ENCODE results near the gene MARS1. TPM values are rescaled to one million over a fixed set of nuclear protein-coding genes. Genes with fewer than 3 reads are reported as not detected.

Gene MARS1
- total RNA-seq, 6 experiments from 2014 or later, result 53.4 to 66.6 (median 60.4) TPM

GRCh38 chr12:57469296-57470164 is 18.3 kb upstream of the MARS1 start:
- no peak overlapping the region for H3K27ac ChIP-seq
- intact Hi-C loops (cut with DNase I), result no loop called here
- TF ChIP-seq CTCF (IDR thresholded peaks at IDR 0.05) (no peak), POLR2A (IDR thresholded peaks at IDR 0.05) (no peak)
- no peak for DNase-seq
- ATAC-seq, result no peak
- H3K4me1 ChIP-seq, result no peaks in the 10 kb centered on the region
- H3K27me3 ChIP-seq, result no peaks in the 10 kb centered on the region
- H3K4me3 ChIP-seq, result no peak overlapping the region
- H3K9me3 ChIP-seq, result no peaks in the 10 kb centered on the region
- WGBS (ENCODE audit: insufficient coverage, low coverage, low lambda C conversion rate, missing lambda C conversion rate), result 73% methylated on average over 9 of the region's 10 CpGs
- no peaks in the 10 kb centered on the region for H3K36me3 ChIP-seq

- ATAC-seq, result no peak
- peaks cover 0 to 4% (median under 1%) of the 10 kb centered on the region in 4 donors for H3K4me1 ChIP-seq
- 69% methylated on average over 4 of the region's 14 CpGs for WGBS (ENCODE audit: insufficient coverage, low coverage, low lambda C conversion rate, missing lambda C conversion rate)
- intact Hi-C loops (cut with DNase I), result no loop called here
- H3K27ac ChIP-seq, result no peak overlapping the region
- H3K27me3 ChIP-seq, result peaks cover 0 to 6% of the 10 kb centered on the region in 2 donors
- DNase-seq, result no peak
- no peak overlapping the region for H3K4me3 ChIP-seq
- no peak for TF ChIP-seq POLR2A (IDR thresholded peaks at IDR 0.05)
- TF ChIP-seq CTCF (IDR thresholded peaks at IDR 0.05), result no peak
- H3K9me3 ChIP-seq, result no peaks in the 10 kb centered on the region
- H3K36me3 ChIP-seq, result no peaks in the 10 kb centered on the region
Measured at GRCh38 chr12:57470286-57470969, 17.4 kb upstream of the MARS1 start.

GRCh38 chr12:57470970-57471656 is 16.8 kb upstream of the MARS1 start:
- Histone ChIP-seq H3K36me3 (no peaks in the 10 kb centered on the region), H3K27me3 (peaks cover 0 to 11% of the 10 kb centered on the region in 2 donors), H3K27ac (no peak overlapping the region), H3K9me3 (no peaks in the 10 kb centered on the region), H3K4me3 (no peak overlapping the region), H3K4me1 (peaks cover 0 to 10% (median 3%) of the 10 kb centered on the region in 4 donors)
- WGBS (ENCODE audit: insufficient coverage, low coverage, low lambda C conversion rate, missing lambda C conversion rate), result 100% methylated on average over 2 of the region's 4 CpGs
- ATAC-seq (no peak), DNase-seq (no peak)
- TF ChIP-seq POLR2A (IDR thresholded peaks at IDR 0.05) (no peak), CTCF (IDR thresholded peaks at IDR 0.05) (no peak)
- intact Hi-C loops (cut with DNase I), result no loop called here

- no peak for DNase-seq
- ATAC-seq, result no peak
- H3K9me3 ChIP-seq, result no peaks in the 10 kb centered on the region
- no peak overlapping the region for H3K4me3 ChIP-seq
- intact Hi-C loops (cut with DNase I), result no loop called here
- H3K4me1 ChIP-seq, result peaks cover 0 to 13% (median 5%) of the 10 kb centered on the region in 4 donors
- no peak overlapping the region for H3K27ac ChIP-seq
- no CpG with 5 or more reads among the region's 3 CpGs for WGBS (ENCODE audit: insufficient coverage, low coverage, low lambda C conversion rate, missing lambda C conversion rate)
- peaks cover 0 to 14% of the 10 kb centered on the region in 2 donors for H3K27me3 ChIP-seq
- TF ChIP-seq CTCF (IDR thresholded peaks at IDR 0.05), result no peak
- TF ChIP-seq POLR2A (IDR thresholded peaks at IDR 0.05), result no peak
- H3K36me3 ChIP-seq, result no peaks in the 10 kb centered on the region
Measured at GRCh38 chr12:57471661-57472060, 16.2 kb upstream of the MARS1 start.
